Caco-2 (cell line): ENCODE data around the gene TTLL7. TPM values are rescaled to one million over a fixed set of nuclear protein-coding genes. Genes with fewer than 3 reads are reported as not detected.

Experiments
- BruUV-seq: library from RNA; stranded (reverse); fragments of 400-500 nt; replicated peaks from 2 replicates; lab custom pipeline; 2021; lab: Mats Ljungman, UMichigan
- CTCF ChIA-PET: fragments of 300-600 bp; sonication (Branson Sonifier 250); formaldehyde crosslinking; loops from one replicate; lab custom pipeline; 2022; ENCODE audit warnings: antibody characterized with exemption; lab: Charles Lee
- POLR2A ChIA-PET: fragments of 300-600 bp; sonication (Branson Sonifier 250); formaldehyde crosslinking; loops from one replicate; lab custom pipeline; 2022; ENCODE audit warnings: antibody characterized with exemption; lab: Charles Lee
- DNase-seq, 2 experiments: peaks; one replicate each; pipeline versions ENCODE4 v3.0.0 to v3.0.0-alpha.2; 2020 to 2022
- H3K27me3 ChIP-seq: replicated peaks from 2 replicates; pipeline ENCODE4 v1.6.0; 2011; ENCODE audit warnings: low read length; ENCODE audit not compliant: control insufficient read depth, insufficient read depth
- H3K36me3 ChIP-seq: 2 replicates; pipeline ENCODE4 v1.5.1; 2011; ENCODE audit warnings: low read length; ENCODE audit not compliant: control insufficient read depth, insufficient read depth
- H3K4me1 ChIP-seq: fragments of 250-450 bp; sonication (Bioruptor Pico); 2 replicates; pipeline ENCODE4 v1.5.1; 2020; ENCODE audit warnings: mild to moderate bottlenecking
- H3K4me3 ChIP-seq: 2 replicates; pipeline ENCODE4 v1.5.1; 2011; ENCODE audit warnings: low read depth, mild to moderate bottlenecking, control low read depth, low read length
- H3K9me3 ChIP-seq: fragments of 250-450 bp; sonication (Bioruptor Pico); 2 replicates; pipeline ENCODE4 v1.5.1; 2020; ENCODE audit warnings: mild to moderate bottlenecking, moderate library complexity
- H3K27ac Mint-ChIP-seq: one replicate; pipeline ENCODE4 v1.8.0; 2022; ENCODE audit warnings: mixed read lengths; ENCODE audit not compliant: unreplicated experiment
- H3K27me3 Mint-ChIP-seq: one replicate; pipeline ENCODE4 v1.8.0; 2022; ENCODE audit warnings: mixed read lengths; ENCODE audit not compliant: insufficient read depth, unreplicated experiment
- H3K36me3 Mint-ChIP-seq: one replicate; pipeline ENCODE4 v1.8.0; 2022; ENCODE audit warnings: mild to moderate bottlenecking, mixed read lengths; ENCODE audit not compliant: insufficient read depth, unreplicated experiment
- H3K4me1 Mint-ChIP-seq: one replicate; pipeline ENCODE4 v1.8.0; 2022; ENCODE audit warnings: low read depth, mixed read lengths; ENCODE audit not compliant: unreplicated experiment
- H3K4me3 Mint-ChIP-seq: one replicate; pipeline ENCODE4 v1.8.0; 2022; ENCODE audit warnings: mild to moderate bottlenecking, moderate library complexity, mixed read lengths; ENCODE audit not compliant: unreplicated experiment
- H3K9me3 Mint-ChIP-seq: one replicate; pipeline ENCODE4 v1.8.0; 2022; ENCODE audit warnings: mixed read lengths; ENCODE audit not compliant: unreplicated experiment
- intact Hi-C: fragments of 100-400 bp; cut with micrococcal nuclease; formaldehyde crosslinking; loops from one replicate; pipeline ENCODE4 v1.10.0; 2022; ENCODE audit not compliant: unreplicated experiment
- total RNA-seq: library from RNA; stranded (reverse); gene quantifications from 2 replicates; pipeline ENCODE4 v1.2.3, GENCODE V29; 2022
- TF ChIP-seq, protein P1 (sequence below), 2 experiments: fragments of 200-600 bp in 1 of 2; IDR thresholded peaks; 1 replicate in 1 of 2; 2 replicates in 1 of 2; pipeline versions ENCODE4 v1.5.1 to v1.8.0; 2011 to 2022; ENCODE audit warnings: antibody characterized with exemption in 1 of 2, control low read depth in 1 of 2, inconsistent platforms in 1 of 2, low read depth in 1 of 2, low read length in 1 of 2, mild to moderate bottlenecking in 1 of 2, moderate library complexity in 1 of 2; ENCODE audit not compliant: insufficient read depth in 1 of 2, severe bottlenecking in 1 of 2, unreplicated experiment in 1 of 2

Gene TTLL7
- total RNA-seq, 1 experiment from 2014 or later, result 0.75 TPM

DNA sequence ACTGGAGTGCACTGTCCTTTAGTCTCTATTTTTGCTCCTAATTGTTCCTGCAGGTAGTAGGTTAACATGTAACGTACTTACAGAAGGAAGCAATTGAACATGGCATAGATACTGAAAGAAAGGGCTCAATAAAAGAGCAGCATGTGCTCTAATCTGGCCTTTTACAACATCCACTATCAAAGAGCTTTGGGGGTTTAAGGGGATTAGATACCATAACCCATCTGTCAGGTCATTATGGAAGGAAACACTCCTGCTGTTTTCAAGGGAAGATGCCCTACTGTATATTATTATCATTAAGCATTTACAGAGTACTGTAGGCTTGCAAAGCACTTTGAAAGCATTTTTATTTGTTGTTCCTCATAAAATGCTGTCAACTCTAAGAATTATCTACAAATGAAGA is 152.8 kb downstream of the TTLL7 start:
- H3K9me3 ChIP-seq, result no peaks in the 10 kb centered on the region
- no TSS peak for BruUV-seq
- Mint-ChIP-seq H3K27ac (no peak overlapping the region), H3K4me1 (peaks cover 7% of the 10 kb centered on the region), H3K36me3 (no peaks in the 10 kb centered on the region), H3K4me3 (no peak overlapping the region), H3K9me3 (no peaks in the 10 kb centered on the region), H3K27me3 (peaks cover 4% of the 10 kb centered on the region)
- DNase-seq, result no peak
- no peaks in the 10 kb centered on the region for H3K27me3 ChIP-seq
- ChIA-PET POLR2A (no interaction called here), CTCF (interaction anchor here (0.7 kb wide), 1 partner anchor 13 kb away, joined by 4 read pairs; no protein-coding TSS in a partner anchor)
- no peak overlapping the region for H3K4me3 ChIP-seq
- H3K4me1 ChIP-seq, result no peaks in the 10 kb centered on the region
- no peaks in the 10 kb centered on the region for H3K36me3 ChIP-seq
- TF ChIP-seq, protein P1, sequence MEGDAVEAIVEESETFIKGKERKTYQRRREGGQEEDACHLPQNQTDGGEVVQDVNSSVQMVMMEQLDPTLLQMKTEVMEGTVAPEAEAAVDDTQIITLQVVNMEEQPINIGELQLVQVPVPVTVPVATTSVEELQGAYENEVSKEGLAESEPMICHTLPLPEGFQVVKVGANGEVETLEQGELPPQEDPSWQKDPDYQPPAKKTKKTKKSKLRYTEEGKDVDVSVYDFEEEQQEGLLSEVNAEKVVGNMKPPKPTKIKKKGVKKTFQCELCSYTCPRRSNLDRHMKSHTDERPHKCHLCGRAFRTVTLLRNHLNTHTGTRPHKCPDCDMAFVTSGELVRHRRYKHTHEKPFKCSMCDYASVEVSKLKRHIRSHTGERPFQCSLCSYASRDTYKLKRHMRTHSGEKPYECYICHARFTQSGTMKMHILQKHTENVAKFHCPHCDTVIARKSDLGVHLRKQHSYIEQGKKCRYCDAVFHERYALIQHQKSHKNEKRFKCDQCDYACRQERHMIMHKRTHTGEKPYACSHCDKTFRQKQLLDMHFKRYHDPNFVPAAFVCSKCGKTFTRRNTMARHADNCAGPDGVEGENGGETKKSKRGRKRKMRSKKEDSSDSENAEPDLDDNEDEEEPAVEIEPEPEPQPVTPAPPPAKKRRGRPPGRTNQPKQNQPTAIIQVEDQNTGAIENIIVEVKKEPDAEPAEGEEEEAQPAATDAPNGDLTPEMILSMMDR (IDR thresholded peaks at IDR 0.05; ENCODE audit: insufficient read depth in 1 of 2, low read depth in 1 of 2, low read length in 1 of 2, severe bottlenecking in 1 of 2, unreplicated experiment in 1 of 2), result no peak
- intact Hi-C loops, result no loop called here

DNA sequence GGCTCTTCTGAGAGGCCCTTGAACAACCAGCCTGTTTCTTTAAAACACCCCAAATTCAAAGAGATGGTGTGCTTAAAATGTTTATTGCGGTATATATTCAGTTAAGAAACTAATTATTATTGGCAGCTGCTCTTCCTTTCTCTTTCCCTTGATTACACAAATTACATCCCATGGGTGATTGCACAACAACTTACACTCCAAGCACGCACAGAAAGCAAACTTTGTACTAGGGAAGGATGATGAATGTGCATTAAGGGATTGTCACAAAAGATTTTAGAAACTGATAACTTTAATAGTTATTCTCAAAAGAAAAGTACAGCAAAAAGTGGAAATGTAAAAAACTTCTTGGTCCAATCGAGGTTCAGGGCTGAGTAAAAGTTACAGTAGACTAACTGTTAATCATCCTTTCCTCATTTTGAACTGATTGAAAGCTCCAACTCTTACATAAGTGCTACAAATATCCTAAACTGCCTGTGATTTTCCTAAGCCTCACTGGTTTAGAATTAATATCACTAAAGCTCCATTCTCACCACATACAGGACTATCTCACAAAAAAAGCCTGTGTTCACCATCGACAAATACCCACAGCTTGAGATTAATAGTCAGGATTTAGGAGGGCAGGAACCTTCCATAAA is 153.4 kb downstream of the TTLL7 start:
- Mint-ChIP-seq H3K4me1 (peaks cover 3% of the 10 kb centered on the region), H3K4me3 (no peak overlapping the region), H3K27ac (no peak overlapping the region), H3K27me3 (peaks cover 4% of the 10 kb centered on the region), H3K36me3 (no peaks in the 10 kb centered on the region), H3K9me3 (no peaks in the 10 kb centered on the region)
- Histone ChIP-seq H3K36me3 (no peaks in the 10 kb centered on the region), H3K4me1 (no peaks in the 10 kb centered on the region), H3K4me3 (no peak overlapping the region), H3K27me3 (no peaks in the 10 kb centered on the region), H3K9me3 (no peaks in the 10 kb centered on the region)
- TF ChIP-seq, protein P1 (IDR thresholded peaks at IDR 0.05; ENCODE audit: insufficient read depth in 1 of 2, low read depth in 1 of 2, low read length in 1 of 2, severe bottlenecking in 1 of 2, unreplicated experiment in 1 of 2), result no peak
- intact Hi-C loops, result no loop called here
- POLR2A ChIA-PET, result no interaction called here
- BruUV-seq, result no TSS peak
- DNase-seq, result no peak
- CTCF ChIA-PET, result no interaction called here

DNA sequence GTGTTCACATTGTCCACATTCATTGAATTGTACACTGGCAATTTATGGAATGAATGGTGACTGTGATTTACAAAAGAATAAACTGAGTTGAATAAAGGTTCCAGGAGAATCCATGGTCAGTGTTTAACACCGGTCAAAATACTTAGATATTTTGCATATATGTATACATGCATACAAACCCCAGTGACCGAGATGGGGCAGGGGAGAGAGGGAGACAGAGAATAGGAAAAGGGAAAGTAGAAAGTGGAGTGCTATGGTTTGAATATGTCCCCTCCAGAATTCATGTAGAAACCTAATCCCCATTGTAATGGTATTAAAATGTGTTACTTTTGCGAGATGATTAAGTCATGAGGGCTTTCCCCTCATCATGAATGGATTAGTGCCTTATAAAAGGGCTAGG is 154.4 kb downstream of the TTLL7 start:
- Histone ChIP-seq H3K9me3 (no peaks in the 10 kb centered on the region), H3K4me1 (no peaks in the 10 kb centered on the region), H3K36me3 (no peaks in the 10 kb centered on the region), H3K4me3 (no peak overlapping the region), H3K27me3 (no peaks in the 10 kb centered on the region)
- Mint-ChIP-seq H3K27ac (no peak overlapping the region), H3K36me3 (no peaks in the 10 kb centered on the region), H3K4me3 (no peak overlapping the region), H3K27me3 (peaks cover 4% of the 10 kb centered on the region), H3K4me1 (no peaks in the 10 kb centered on the region), H3K9me3 (no peaks in the 10 kb centered on the region)
- DNase-seq, result no peak
- CTCF ChIA-PET, result no interaction called here
- TF ChIP-seq, protein P1 (IDR thresholded peaks at IDR 0.05; ENCODE audit: insufficient read depth in 1 of 2, low read depth in 1 of 2, low read length in 1 of 2, severe bottlenecking in 1 of 2, unreplicated experiment in 1 of 2), result no peak
- no TSS peak for BruUV-seq
- intact Hi-C loops, result no loop called here
- POLR2A ChIA-PET, result no interaction called here
